ENCODE data around the gene NEGR1. TPM values are rescaled to one million over a fixed set of nuclear protein-coding genes. Genes with fewer than 3 reads are reported as not detected.

NEGR1 gene
- total RNA-seq, 4 donors from 2014 or later, result 4.6 to 5.7 (median 5.0) TPM

DNA sequence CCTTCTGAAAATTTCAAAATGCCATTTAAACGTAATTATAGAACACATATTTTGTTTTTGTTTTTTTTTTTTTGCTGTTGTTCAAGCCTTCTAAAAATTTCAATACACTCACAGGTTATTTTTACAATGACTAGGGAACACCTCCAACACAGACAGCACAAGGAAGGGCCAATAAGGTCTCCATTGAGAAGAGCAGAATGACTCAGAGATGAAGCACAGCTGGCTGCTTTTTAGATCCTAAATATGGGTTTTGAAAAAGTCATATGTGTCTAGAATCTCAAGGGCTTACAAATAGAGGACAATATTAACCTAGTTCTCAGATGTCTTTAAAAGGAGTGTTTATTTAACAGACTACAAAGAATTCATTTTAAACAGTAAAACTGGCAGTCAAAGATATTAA lies 104.6 kb downstream of the NEGR1 start:
- H3K36me3 ChIP-seq, result no peaks in the 10 kb centered on the region
- no peaks in the 10 kb centered on the region for H3K9me3 ChIP-seq
- no peak for DNase-seq
- intact Hi-C loops (cut with DNase I; ENCODE audit: low total_unique reads), result no loop called here
- TF ChIP-seq POLR2A (IDR thresholded peaks at IDR 0.05), result no peak
- TF ChIP-seq, protein P1, sequence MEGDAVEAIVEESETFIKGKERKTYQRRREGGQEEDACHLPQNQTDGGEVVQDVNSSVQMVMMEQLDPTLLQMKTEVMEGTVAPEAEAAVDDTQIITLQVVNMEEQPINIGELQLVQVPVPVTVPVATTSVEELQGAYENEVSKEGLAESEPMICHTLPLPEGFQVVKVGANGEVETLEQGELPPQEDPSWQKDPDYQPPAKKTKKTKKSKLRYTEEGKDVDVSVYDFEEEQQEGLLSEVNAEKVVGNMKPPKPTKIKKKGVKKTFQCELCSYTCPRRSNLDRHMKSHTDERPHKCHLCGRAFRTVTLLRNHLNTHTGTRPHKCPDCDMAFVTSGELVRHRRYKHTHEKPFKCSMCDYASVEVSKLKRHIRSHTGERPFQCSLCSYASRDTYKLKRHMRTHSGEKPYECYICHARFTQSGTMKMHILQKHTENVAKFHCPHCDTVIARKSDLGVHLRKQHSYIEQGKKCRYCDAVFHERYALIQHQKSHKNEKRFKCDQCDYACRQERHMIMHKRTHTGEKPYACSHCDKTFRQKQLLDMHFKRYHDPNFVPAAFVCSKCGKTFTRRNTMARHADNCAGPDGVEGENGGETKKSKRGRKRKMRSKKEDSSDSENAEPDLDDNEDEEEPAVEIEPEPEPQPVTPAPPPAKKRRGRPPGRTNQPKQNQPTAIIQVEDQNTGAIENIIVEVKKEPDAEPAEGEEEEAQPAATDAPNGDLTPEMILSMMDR (IDR thresholded peaks at IDR 0.05 in 4 of 5, conservative IDR thresholded peaks at IDR 0.05 in 1 of 5), result no peak
- in situ Hi-C loops (cut with MboI; ENCODE audit: low sequenced_read_pairs in 4 of 4), result no loop called here
- H3K27me3 ChIP-seq, result no peaks in the 10 kb centered on the region
- no peaks in the 10 kb centered on the region for H3K4me1 ChIP-seq
- no peak overlapping the region for H3K4me3 ChIP-seq
- H3K27ac ChIP-seq, result no peak overlapping the region
- ATAC-seq, result no peak

DNA sequence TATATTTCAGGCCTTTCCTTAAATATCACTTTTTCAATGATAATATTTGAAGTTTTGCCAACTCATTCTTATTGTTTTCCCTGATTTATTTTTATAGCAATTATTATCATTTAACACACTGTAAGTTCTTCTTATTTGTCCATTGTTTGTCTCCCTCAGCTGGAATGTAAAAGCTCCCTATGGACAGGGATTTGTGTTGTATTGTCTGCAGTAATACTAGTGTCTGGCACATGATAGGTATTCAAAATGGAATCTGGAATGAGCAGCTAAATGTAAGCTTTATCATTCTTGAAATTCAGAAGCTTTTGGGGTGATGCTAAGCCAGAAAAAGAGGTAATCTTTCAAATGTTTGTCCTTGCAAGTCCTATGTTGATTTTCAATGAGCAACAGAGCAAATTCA lies 112.1 kb downstream of the NEGR1 start:
- TF ChIP-seq, protein P1 (IDR thresholded peaks at IDR 0.05 in 4 of 5, conservative IDR thresholded peaks at IDR 0.05 in 1 of 5), result no peak
- TF ChIP-seq POLR2A (IDR thresholded peaks at IDR 0.05), result no peak
- H3K27ac ChIP-seq, result no peak overlapping the region
- intact Hi-C loops (cut with DNase I; ENCODE audit: low total_unique reads), result no loop called here

DNA sequence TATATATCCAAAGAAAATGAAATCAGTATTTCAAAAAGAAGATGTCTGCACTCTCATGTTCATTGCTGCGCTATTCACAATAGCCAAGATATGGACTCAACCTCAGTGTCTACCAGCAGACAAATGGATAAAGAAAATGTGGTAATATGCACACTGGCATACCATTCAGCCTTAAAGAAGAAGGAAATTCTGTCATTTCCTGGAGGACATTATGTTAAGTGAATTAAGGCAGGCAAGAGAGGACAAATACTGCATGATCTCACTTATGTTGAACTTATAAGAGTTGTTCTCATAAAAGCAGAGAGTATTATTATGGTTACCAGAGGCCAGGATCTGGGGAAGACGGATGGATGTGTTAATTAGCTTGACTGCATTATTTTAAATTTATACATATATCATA lies 115.9 kb downstream of the NEGR1 start:
- Histone ChIP-seq H3K4me3 (no peak overlapping the region), H3K4me1 (no peaks in the 10 kb centered on the region), H3K36me3 (no peaks in the 10 kb centered on the region), H3K27me3 (no peaks in the 10 kb centered on the region), H3K9me3 (no peaks in the 10 kb centered on the region), H3K27ac (no peak overlapping the region)
- TF ChIP-seq, protein P1 (IDR thresholded peaks at IDR 0.05 in 4 of 5, conservative IDR thresholded peaks at IDR 0.05 in 1 of 5), result no peak
- TF ChIP-seq POLR2A (IDR thresholded peaks at IDR 0.05), result no peak
- in situ Hi-C loops (cut with MboI; ENCODE audit: low sequenced_read_pairs in 4 of 4), result no loop called here
- ATAC-seq, result no peak
- intact Hi-C loops (cut with DNase I; ENCODE audit: low total_unique reads), result no loop called here
- no peak for DNase-seq

More for the DNA sequence above, 112.1 kb downstream of the NEGR1 start:
- in situ Hi-C loops (cut with MboI; ENCODE audit: low sequenced_read_pairs in 4 of 4), result no loop called here
- no peaks in the 10 kb centered on the region for H3K4me1 ChIP-seq
- H3K9me3 ChIP-seq, result no peaks in the 10 kb centered on the region
- ATAC-seq (no peak), DNase-seq (no peak)
- no peak overlapping the region for H3K4me3 ChIP-seq
- no peaks in the 10 kb centered on the region for H3K36me3 ChIP-seq
- no peaks in the 10 kb centered on the region for H3K27me3 ChIP-seq

DNA sequence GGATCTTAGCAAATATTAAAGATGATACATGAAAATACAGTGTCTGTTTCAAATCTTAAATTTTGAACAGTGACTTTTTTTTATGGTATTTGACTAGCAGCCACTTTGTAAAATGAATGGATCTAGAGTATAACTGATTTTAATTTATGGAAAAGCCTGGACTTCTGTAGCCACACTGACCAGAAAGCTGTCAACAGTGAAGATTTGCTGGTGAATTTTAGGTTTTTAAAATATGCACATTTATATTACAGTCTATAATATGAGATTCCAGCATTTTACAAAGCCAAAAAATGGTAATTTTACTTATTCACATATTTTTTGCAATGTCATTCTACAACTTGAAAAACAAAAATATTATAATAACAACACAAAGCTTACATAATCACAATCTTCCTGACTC lies 131.8 kb downstream of the NEGR1 start:
- no peaks in the 10 kb centered on the region for H3K9me3 ChIP-seq
- H3K4me1 ChIP-seq, result no peaks in the 10 kb centered on the region

More for the DNA sequence above, 131.8 kb downstream of the NEGR1 start:
- intact Hi-C loops (cut with DNase I; ENCODE audit: low total_unique reads) (no loop called here), in situ Hi-C loops (cut with MboI; ENCODE audit: low sequenced_read_pairs in 4 of 4) (no loop called here)
- H3K27ac ChIP-seq, result no peak overlapping the region
- no peak for DNase-seq
- H3K4me3 ChIP-seq, result no peak overlapping the region
- no peak for ATAC-seq
- H3K36me3 ChIP-seq, result no peaks in the 10 kb centered on the region
- TF ChIP-seq, protein P1 (IDR thresholded peaks at IDR 0.05 in 4 of 5, conservative IDR thresholded peaks at IDR 0.05 in 1 of 5), result no peak
- TF ChIP-seq POLR2A (IDR thresholded peaks at IDR 0.05), result no peak
- H3K27me3 ChIP-seq, result no peaks in the 10 kb centered on the region
